NT2/D1 (cell line): Measurements from ENCODE around the gene FHOD3.

Source experiments
- SUZ12 ChIP-seq: IDR thresholded peaks from 2 replicates; pipeline ENCODE4 v1.6.1; 2011; ENCODE audit not compliant: insufficient read length, insufficient read depth; ENCODE audit errors: extremely low read depth
- YY1 ChIP-seq: IDR thresholded peaks from 2 replicates; pipeline ENCODE4 v1.6.1; 2011; ENCODE audit not compliant: insufficient read length, insufficient read depth

DNA sequence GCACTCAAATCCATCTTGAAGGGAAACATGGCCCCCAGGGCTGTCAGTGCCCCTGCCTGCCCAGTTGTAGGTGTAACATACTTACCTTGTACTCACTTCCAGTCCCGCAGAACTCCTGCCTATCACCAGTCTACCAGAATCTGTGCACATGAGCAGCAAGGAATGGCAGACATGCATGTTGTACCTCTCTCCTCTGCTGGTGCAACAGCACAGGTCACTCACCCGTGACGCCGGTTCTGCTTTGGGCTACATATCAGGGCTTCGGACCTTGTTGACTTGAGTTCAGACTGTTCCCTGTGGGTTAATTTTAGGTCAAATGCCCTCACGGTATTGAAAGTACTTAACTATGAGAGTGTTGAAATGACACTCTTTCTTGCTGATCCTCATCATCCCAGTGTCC, 315.6 kb downstream of the FHOD3 start:
- TF ChIP-seq YY1 (no peak), SUZ12 (no peak)
